HCT116 (cell line): ENCODE data around the gene SEPTIN5. TPM values are rescaled to one million over a fixed set of nuclear protein-coding genes. Genes with fewer than 3 reads are reported as not detected.

Experiments used
- ATAC-seq: fragments of 200-7000 bp; cut with Tn5 transposase; 2 replicates; pipeline ENCODE4 v1.9.1; 2020; ENCODE audit warnings: mild to moderate bottlenecking, moderate library complexity
- BruUV-seq: library from RNA; stranded (reverse); fragments of 400-500 nt; replicated peaks from 2 replicates; lab custom pipeline; 2021; lab: Mats Ljungman, UMichigan
- CTCF ChIA-PET: fragments of 300-600 bp; sonication (Branson Sonifier 250); formaldehyde crosslinking; loops from one replicate; lab custom pipeline; 2021; ENCODE audit warnings: antibody characterized with exemption; lab: Charles Lee
- POLR2A ChIA-PET: fragments of 300-600, 350-600 bp; sonication (Branson Sonifier 250); formaldehyde crosslinking; loops from one replicate; lab custom pipeline; 2021; ENCODE audit warnings: antibody characterized with exemption; lab: Charles Lee
- RAD21 ChIA-PET, 2 experiments: fragments of 300-600 bp; sonication (Branson Sonifier 250); formaldehyde crosslinking; loops; one replicate each; lab custom pipeline; 2023; ENCODE audit warnings: low total read pairs in 2 of 2; ENCODE audit not compliant: uncharacterized antibody in 2 of 2, unreplicated experiment in 2 of 2, low non-redundant PET in 1 of 2; lab: Charles Lee
- DNase-seq: peaks from one replicate; pipeline ENCODE4 v3.0.0-alpha.2; 2010; ENCODE audit warnings: low read depth, low spot score
- H2AFZ ChIP-seq: fragments of 200-600 bp; shearing (Covaris generic), sonication (generic); 2 replicates; pipeline ENCODE4 v1.6.1; 2017; ENCODE audit warnings: low read depth, mixed run types, mixed read lengths, antibody characterized with exemption, low read length; ENCODE audit not compliant: poor library complexity, severe bottlenecking
- H3K27ac ChIP-seq: 2 replicates; pipeline ENCODE4 v1.5.1; 2012; ENCODE audit warnings: low read depth, low read length
- H3K27me3 ChIP-seq: fragments of 200-600 bp; sonication (generic); 2 replicates; pipeline ENCODE4 v1.6.1; 2016; ENCODE audit warnings: mixed run types, low read length, mixed read lengths; ENCODE audit not compliant: insufficient read depth
- H3K36me3 ChIP-seq, 2 experiments: fragments of 200-500 bp in 1 of 2; fragments of 200-600 bp in 1 of 2; sonication (Bioruptor generic) in 1 of 2; sonication (generic) in 1 of 2; 2 replicates each; pipeline versions ENCODE4 v1.5.1 to v1.6.1; 2014 to 2016; ENCODE audit warnings: low read length in 2 of 2, inconsistent platforms in 1 of 2, mixed read lengths in 1 of 2, mixed run types in 1 of 2; ENCODE audit not compliant: insufficient read depth in 2 of 2, control insufficient read depth in 1 of 2
- H3K4me1 ChIP-seq, 2 experiments: fragments of 200-600 bp in 1 of 2; sonication (generic) in 1 of 2; 2 replicates each; pipeline versions ENCODE4 v1.5.1 to v1.6.1; 2012 to 2017; ENCODE audit warnings: low read length in 2 of 2, inconsistent platforms in 1 of 2, mild to moderate bottlenecking in 1 of 2, mixed read lengths in 1 of 2, mixed run types in 1 of 2, moderate library complexity in 1 of 2; ENCODE audit not compliant: insufficient read depth in 2 of 2, control insufficient read depth in 1 of 2
- H3K4me2 ChIP-seq: fragments of 200-600 bp; sonication (generic); 2 replicates; pipeline ENCODE4 v1.6.1; 2017; ENCODE audit warnings: mixed run types, low read length, mixed read lengths
- H3K4me3 ChIP-seq, 2 experiments: fragments of 200-600 bp in 1 of 2; sonication (generic) in 1 of 2; replicated peaks in 1 of 2; 2 replicates each; pipeline ENCODE4 v1.5.1; 2011 to 2016; ENCODE audit warnings: low read length in 2 of 2, control low read depth in 1 of 2, low read depth in 1 of 2, mild to moderate bottlenecking in 1 of 2, mixed read lengths in 1 of 2, mixed run types in 1 of 2
- H3K79me2 ChIP-seq: fragments of 200-600 bp; sonication (generic); 2 replicates; pipeline ENCODE4 v1.6.1; 2017; ENCODE audit warnings: mild to moderate bottlenecking, mixed run types, low read length, moderate library complexity, mixed read lengths; ENCODE audit not compliant: insufficient read depth
- H3K9ac ChIP-seq: fragments of 200-600 bp; sonication (generic); 2 replicates; pipeline ENCODE4 v1.6.1; 2016; ENCODE audit warnings: low read length, mixed read lengths
- H3K9me2 ChIP-seq: fragments of 200-600 bp; sonication (generic), shearing (Covaris generic); 2 replicates; pipeline ENCODE4 v1.6.1; 2017; ENCODE audit warnings: mixed run types, mild to moderate bottlenecking, moderate library complexity; ENCODE audit not compliant: insufficient read depth
- H3K9me3 ChIP-seq, 2 experiments: fragments of 200-500 bp in 1 of 2; fragments of 200-600 bp in 1 of 2; sonication (Bioruptor generic) in 1 of 2; sonication (generic) in 1 of 2; 2 replicates each; pipeline ENCODE4 v1.6.1; 2014 to 2017; ENCODE audit warnings: low read length in 2 of 2, mixed read lengths in 2 of 2, inconsistent platforms in 1 of 2, low read depth in 1 of 2, mild to moderate bottlenecking in 1 of 2, mixed run types in 1 of 2, moderate library complexity in 1 of 2; ENCODE audit not compliant: control insufficient read depth in 1 of 2, insufficient read depth in 1 of 2
- H4K20me1 ChIP-seq: fragments of 200-600 bp; sonication (generic), shearing (Covaris generic); 2 replicates; pipeline ENCODE4 v1.6.1; 2017; ENCODE audit warnings: mixed run types, mild to moderate bottlenecking, moderate library complexity; ENCODE audit not compliant: insufficient read depth
- ATF3 ChIP-seq: IDR thresholded peaks from 2 replicates; pipeline ENCODE4 v1.6.1; 2012
- CBX3 ChIP-seq: IDR thresholded peaks from 2 replicates; pipeline ENCODE4 v1.6.1; 2012; ENCODE audit warnings: low read depth
- EGR1 ChIP-seq: IDR thresholded peaks from 2 replicates; pipeline ENCODE4 v1.6.1; 2012; ENCODE audit warnings: low read depth
- ELF1 ChIP-seq: IDR thresholded peaks from 2 replicates; pipeline ENCODE4 v1.6.1; 2012; ENCODE audit warnings: low read depth, borderline replicate concordance
- EZH2 ChIP-seq: fragments of 200-600 bp; sonication (generic); IDR thresholded peaks from 2 replicates; pipeline ENCODE4 v1.6.1; 2017; ENCODE audit warnings: antibody characterized with exemption, mixed run types
- FOSL1 ChIP-seq: IDR thresholded peaks from 2 replicates; pipeline ENCODE4 v1.6.1; 2012; ENCODE audit warnings: low read depth
- MAX ChIP-seq: IDR thresholded peaks from 2 replicates; pipeline ENCODE4 v1.6.1; 2012
- POLR2A ChIP-seq: IDR thresholded peaks from 2 replicates; pipeline ENCODE4 v1.7.0; 2011; ENCODE audit warnings: borderline replicate concordance; ENCODE audit not compliant: insufficient read depth, insufficient read length; ENCODE audit errors: extremely low read depth
- POLR2AphosphoS5 ChIP-seq: IDR thresholded peaks from 2 replicates; pipeline ENCODE4 v1.6.1; 2011; ENCODE audit warnings: mild to moderate bottlenecking, low read depth, low read length, moderate library complexity
- SIN3A ChIP-seq: IDR thresholded peaks from 2 replicates; pipeline ENCODE4 v1.6.1; 2012; ENCODE audit warnings: low read depth
- SP1 ChIP-seq: IDR thresholded peaks from 2 replicates; pipeline ENCODE4 v1.6.1; 2012; ENCODE audit warnings: low read depth
- TCF7L2 ChIP-seq: IDR thresholded peaks from 2 replicates; pipeline ENCODE4 v1.7.0; 2011; ENCODE audit warnings: borderline replicate concordance, inconsistent platforms; ENCODE audit not compliant: insufficient read depth, insufficient read length; ENCODE audit errors: extremely low read depth
- YY1 ChIP-seq: IDR thresholded peaks from 2 replicates; pipeline ENCODE4 v1.6.1; 2011; ENCODE audit warnings: low read length, low read depth, moderate library complexity, mild to moderate bottlenecking; ENCODE audit not compliant: insufficient replicate concordance; ENCODE audit errors: extremely low read depth
- ZFX ChIP-seq: fragments of 450-650 bp; IDR thresholded peaks from 2 replicates; pipeline ENCODE4 v1.6.1; 2017
- intact Hi-C: fragments of 100-400 bp; cut with micrococcal nuclease; formaldehyde crosslinking; loops from 2 replicates; pipeline ENCODE4 v1.10.0; 2022
- total RNA-seq: library from RNA; stranded (reverse); gene quantifications from one replicate; pipeline ENCODE4 v1.2.1, GENCODE V29; 2021; ENCODE audit not compliant: unreplicated experiment
- TF ChIP-seq, protein P1 (sequence below), 3 experiments: fragments of 200-600 bp in 1 of 3; sonication (generic) in 1 of 3; IDR thresholded peaks in 2 of 3; conservative IDR thresholded peaks in 1 of 3; 2 replicates each; pipeline ENCODE4 v1.5.1; 2012 to 2017; ENCODE audit warnings: low read depth in 2 of 3, low read length in 2 of 3, antibody characterized with exemption in 1 of 3, borderline replicate concordance in 1 of 3, control low read depth in 1 of 3, mild to moderate bottlenecking in 1 of 3, mixed read lengths in 1 of 3, mixed run types in 1 of 3, moderate library complexity in 1 of 3; ENCODE audit not compliant: insufficient read depth in 1 of 3
- TF ChIP-seq, protein P2 (sequence below): IDR thresholded peaks from 2 replicates; pipeline ENCODE4 v1.6.1; 2011; ENCODE audit warnings: mild to moderate bottlenecking, low read length, moderate library complexity; ENCODE audit not compliant: insufficient replicate concordance; ENCODE audit errors: extremely low read depth

SEPTIN5 gene
- total RNA-seq, 1 experiment from 2014 or later: 9.0 TPM

- CTCF ChIA-PET: no interaction called here
- BruUV-seq: no TSS peak
- RAD21 ChIA-PET: no interaction called here
- no peaks in the 10 kb centered on the region for H3K27me3 ChIP-seq
- POLR2A ChIA-PET: no interaction called here
- no peak overlapping the region for H3K27ac ChIP-seq
- peaks cover 0 to 12% of the 10 kb centered on the region in 2 experiments; a peak in 2 of 4 replicates for H3K4me1 ChIP-seq
- H3K9me2 ChIP-seq: no peaks in the 10 kb centered on the region
- no peak overlapping the region for H3K4me2 ChIP-seq
- no peaks in the 10 kb centered on the region for H3K9me3 ChIP-seq
- no peaks in the 10 kb centered on the region for H3K79me2 ChIP-seq
- H3K36me3 ChIP-seq: no peaks in the 10 kb centered on the region
- H3K4me3 ChIP-seq: no peak overlapping the region
- H3K9ac ChIP-seq: no peak overlapping the region
- no peak for DNase-seq
- no peaks in the 10 kb centered on the region for H4K20me1 ChIP-seq
- intact Hi-C loops: no loop called here
- ATAC-seq: no peak
- H2AFZ ChIP-seq: no peak overlapping the region
- TF ChIP-seq ELF1: no peak
- TF ChIP-seq CBX3: no peak
- no peak for TF ChIP-seq SP1
- TF ChIP-seq MAX: no peak
- no peak for TF ChIP-seq SIN3A
- no peak for TF ChIP-seq EZH2
- no peak for TF ChIP-seq POLR2A
- no peak for TF ChIP-seq POLR2AphosphoS5
- no peak for TF ChIP-seq YY1
Observed at GRCh38 chr22:19734837-19735382, 20.6 kb downstream of the SEPTIN5 start.

DNA sequence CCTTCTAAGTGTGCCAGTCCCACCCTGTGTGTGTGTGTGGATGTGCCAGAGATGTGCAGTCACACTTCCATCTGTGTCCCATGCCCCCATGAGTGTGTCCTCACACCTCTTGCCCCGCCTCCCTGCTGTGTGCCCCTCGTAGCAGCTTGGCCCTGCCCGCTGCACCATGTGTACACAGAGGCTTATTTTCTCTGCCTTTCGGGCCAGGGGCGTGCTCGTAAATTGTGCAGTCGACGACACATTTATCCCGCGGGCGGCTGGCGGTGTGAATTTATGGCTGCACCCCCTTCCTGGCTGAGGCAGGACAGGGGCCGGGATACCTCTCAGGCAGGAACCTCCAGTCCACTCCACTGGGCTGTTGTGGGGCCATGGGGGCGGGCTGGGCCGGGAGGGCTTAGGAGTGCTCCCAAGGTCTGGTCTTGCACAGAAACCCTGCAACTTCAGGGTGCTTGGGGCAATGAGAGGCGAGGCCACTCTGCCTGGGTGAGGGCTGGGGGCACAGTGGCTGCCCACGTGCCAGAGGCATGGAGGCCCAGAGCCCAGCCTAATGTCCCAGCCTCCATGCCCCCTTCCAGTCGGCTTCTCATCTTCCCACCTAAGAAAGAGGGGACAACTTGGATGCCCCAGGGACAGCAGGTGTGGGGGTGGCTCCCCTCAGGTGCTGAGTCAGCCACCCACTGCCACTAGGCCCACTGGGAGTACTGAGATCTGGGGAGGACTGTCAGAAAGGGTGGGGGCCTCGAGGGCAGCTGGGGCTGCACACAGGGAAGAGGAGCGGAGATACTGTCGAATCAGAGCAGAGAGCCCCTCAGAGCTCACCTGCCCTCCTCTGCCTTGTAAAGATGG is 21.6 kb downstream of the SEPTIN5 start:
- no TSS peak for BruUV-seq
- no peaks in the 10 kb centered on the region for H3K27me3 ChIP-seq
- no peaks in the 10 kb centered on the region for H3K79me2 ChIP-seq
- H3K9me2 ChIP-seq: no peaks in the 10 kb centered on the region
- ChIA-PET POLR2A (no interaction called here), CTCF (no interaction called here), RAD21 (no interaction called here)
- no peak overlapping the region for H3K4me2 ChIP-seq
- intact Hi-C loops: no loop called here
- no peak overlapping the region for H2AFZ ChIP-seq
- no peak overlapping the region for H3K27ac ChIP-seq
- H3K4me1 ChIP-seq: peaks cover 0 to 4% of the 10 kb centered on the region in 2 experiments; a peak in 2 of 4 replicates
- H3K9ac ChIP-seq: no peak overlapping the region
- H3K36me3 ChIP-seq: no peaks in the 10 kb centered on the region
- no peaks in the 10 kb centered on the region for H3K9me3 ChIP-seq
- no peak overlapping the region for H3K4me3 ChIP-seq
- ATAC-seq (no peak), DNase-seq (no peak)
- no peaks in the 10 kb centered on the region for H4K20me1 ChIP-seq
- TF ChIP-seq, protein P1, sequence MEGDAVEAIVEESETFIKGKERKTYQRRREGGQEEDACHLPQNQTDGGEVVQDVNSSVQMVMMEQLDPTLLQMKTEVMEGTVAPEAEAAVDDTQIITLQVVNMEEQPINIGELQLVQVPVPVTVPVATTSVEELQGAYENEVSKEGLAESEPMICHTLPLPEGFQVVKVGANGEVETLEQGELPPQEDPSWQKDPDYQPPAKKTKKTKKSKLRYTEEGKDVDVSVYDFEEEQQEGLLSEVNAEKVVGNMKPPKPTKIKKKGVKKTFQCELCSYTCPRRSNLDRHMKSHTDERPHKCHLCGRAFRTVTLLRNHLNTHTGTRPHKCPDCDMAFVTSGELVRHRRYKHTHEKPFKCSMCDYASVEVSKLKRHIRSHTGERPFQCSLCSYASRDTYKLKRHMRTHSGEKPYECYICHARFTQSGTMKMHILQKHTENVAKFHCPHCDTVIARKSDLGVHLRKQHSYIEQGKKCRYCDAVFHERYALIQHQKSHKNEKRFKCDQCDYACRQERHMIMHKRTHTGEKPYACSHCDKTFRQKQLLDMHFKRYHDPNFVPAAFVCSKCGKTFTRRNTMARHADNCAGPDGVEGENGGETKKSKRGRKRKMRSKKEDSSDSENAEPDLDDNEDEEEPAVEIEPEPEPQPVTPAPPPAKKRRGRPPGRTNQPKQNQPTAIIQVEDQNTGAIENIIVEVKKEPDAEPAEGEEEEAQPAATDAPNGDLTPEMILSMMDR (IDR thresholded peaks at IDR 0.05 in 2 of 3, conservative IDR thresholded peaks at IDR 0.05 in 1 of 3; ENCODE audit: borderline replicate concordance in 1 of 3, insufficient read depth in 1 of 3, low read depth in 2 of 3, low read length in 2 of 3): no peak
- TF ChIP-seq, protein P2, sequence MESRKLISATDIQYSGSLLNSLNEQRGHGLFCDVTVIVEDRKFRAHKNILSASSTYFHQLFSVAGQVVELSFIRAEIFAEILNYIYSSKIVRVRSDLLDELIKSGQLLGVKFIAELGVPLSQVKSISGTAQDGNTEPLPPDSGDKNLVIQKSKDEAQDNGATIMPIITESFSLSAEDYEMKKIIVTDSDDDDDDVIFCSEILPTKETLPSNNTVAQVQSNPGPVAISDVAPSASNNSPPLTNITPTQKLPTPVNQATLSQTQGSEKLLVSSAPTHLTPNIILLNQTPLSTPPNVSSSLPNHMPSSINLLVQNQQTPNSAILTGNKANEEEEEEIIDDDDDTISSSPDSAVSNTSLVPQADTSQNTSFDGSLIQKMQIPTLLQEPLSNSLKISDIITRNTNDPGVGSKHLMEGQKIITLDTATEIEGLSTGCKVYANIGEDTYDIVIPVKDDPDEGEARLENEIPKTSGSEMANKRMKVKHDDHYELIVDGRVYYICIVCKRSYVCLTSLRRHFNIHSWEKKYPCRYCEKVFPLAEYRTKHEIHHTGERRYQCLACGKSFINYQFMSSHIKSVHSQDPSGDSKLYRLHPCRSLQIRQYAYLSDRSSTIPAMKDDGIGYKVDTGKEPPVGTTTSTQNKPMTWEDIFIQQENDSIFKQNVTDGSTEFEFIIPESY: no peak
- no peak for TF ChIP-seq EGR1
- no peak for TF ChIP-seq ATF3
- no peak for TF ChIP-seq EZH2
- TF ChIP-seq ZFX: no peak
- TF ChIP-seq TCF7L2: no peak
- TF ChIP-seq FOSL1: no peak
